Smooth muscle cell (in vitro differentiated cells): ENCODE measurements around the gene TDRD7. TPM values are rescaled to one million over a fixed set of nuclear protein-coding genes. Genes with fewer than 3 reads are reported as not detected.

Experiments
- DNase-seq: peaks from one replicate; lab custom pipeline; 2025; ENCODE audit not compliant: unreplicated experiment; lab: John Stamatoyannopoulos, UW
- H2AFZ ChIP-seq: fragments of 200-600 bp; sonication (generic); 2 replicates; pipeline ENCODE4 v1.6.0; 2016; ENCODE audit warnings: antibody characterized with exemption, low read depth, mild to moderate bottlenecking
- H3F3A ChIP-seq: fragments of 200-600 bp; sonication (generic); 2 replicates; pipeline ENCODE4 v1.6.0; 2017; ENCODE audit warnings: antibody characterized with exemption, low read depth
- H3K27ac ChIP-seq: fragments of 200-600 bp; sonication (generic); 2 replicates; pipeline ENCODE4 v1.5.1; 2016; ENCODE audit warnings: low read depth, mild to moderate bottlenecking
- H3K27me3 ChIP-seq: fragments of 200-600 bp; sonication (generic); 2 replicates; pipeline ENCODE4 v1.6.1; 2016; ENCODE audit warnings: low read depth, mild to moderate bottlenecking
- H3K36me3 ChIP-seq: fragments of 200-600 bp; sonication (generic); 2 replicates; pipeline ENCODE4 v1.5.1; 2016; ENCODE audit warnings: low read depth
- H3K4me1 ChIP-seq: fragments of 200-600 bp; sonication (generic); 2 replicates; pipeline ENCODE4 v1.5.1; 2016; ENCODE audit warnings: low read depth
- H3K4me2 ChIP-seq: fragments of 200-600 bp; sonication (generic); 2 replicates; pipeline ENCODE4 v1.6.0; 2016; ENCODE audit warnings: mild to moderate bottlenecking
- H3K4me3 ChIP-seq: fragments of 200-600 bp; sonication (generic); 2 replicates; pipeline ENCODE4 v1.5.1; 2016; ENCODE audit warnings: mild to moderate bottlenecking
- H3K79me2 ChIP-seq: fragments of 200-600 bp; sonication (generic); 2 replicates; pipeline ENCODE4 v1.6.0; 2016; ENCODE audit warnings: low read depth, mild to moderate bottlenecking
- H3K9ac ChIP-seq: fragments of 200-600 bp; sonication (generic); 2 replicates; pipeline ENCODE4 v1.6.0; 2016; ENCODE audit warnings: low read depth
- H3K9me3 ChIP-seq: fragments of 200-600 bp; sonication (generic); replicated peaks from 2 replicates; pipeline ENCODE4 v1.5.1; 2016; ENCODE audit warnings: low read depth
- H4K20me1 ChIP-seq: fragments of 200-600 bp; sonication (generic); 2 replicates; pipeline ENCODE4 v1.6.0; 2016; ENCODE audit warnings: low read depth
- WGBS: methylation state at CpG from one replicate; pipeline ENCODE4 v1.1.7; 2016; ENCODE audit warnings: low lambda C conversion rate; 5-methylcytosine and 5-hydroxymethylcytosine counted together
- polyA plus RNA-seq: library from polyadenylated mRNA; unstranded; fragments of >200 nt; fragmentation: Nextera tagmentation; extraction: Ambion mirVana; gene quantifications from 2 replicates; pipeline ENCODE4 v1.2.1, GENCODE V29; 2016
- total RNA-seq: library from RNA; depleted of rRNA; stranded (reverse); fragments of >200 nt; gene quantifications from 2 replicates; pipeline ENCODE4 v1.2.3, GENCODE V29; 2014
- TF ChIP-seq, protein P1 (sequence below): fragments of 200-600 bp; sonication (generic); IDR thresholded peaks from 2 replicates; pipeline ENCODE4 v1.5.1; 2017; ENCODE audit warnings: borderline replicate concordance, mild to moderate bottlenecking, antibody characterized with exemption; ENCODE audit not compliant: insufficient read depth, poor library complexity, severe bottlenecking

The TDRD7 gene
- total and polyA plus RNA-seq, 2 experiments from 2014 or later = 1.5 to 3.4 TPM

DNA sequence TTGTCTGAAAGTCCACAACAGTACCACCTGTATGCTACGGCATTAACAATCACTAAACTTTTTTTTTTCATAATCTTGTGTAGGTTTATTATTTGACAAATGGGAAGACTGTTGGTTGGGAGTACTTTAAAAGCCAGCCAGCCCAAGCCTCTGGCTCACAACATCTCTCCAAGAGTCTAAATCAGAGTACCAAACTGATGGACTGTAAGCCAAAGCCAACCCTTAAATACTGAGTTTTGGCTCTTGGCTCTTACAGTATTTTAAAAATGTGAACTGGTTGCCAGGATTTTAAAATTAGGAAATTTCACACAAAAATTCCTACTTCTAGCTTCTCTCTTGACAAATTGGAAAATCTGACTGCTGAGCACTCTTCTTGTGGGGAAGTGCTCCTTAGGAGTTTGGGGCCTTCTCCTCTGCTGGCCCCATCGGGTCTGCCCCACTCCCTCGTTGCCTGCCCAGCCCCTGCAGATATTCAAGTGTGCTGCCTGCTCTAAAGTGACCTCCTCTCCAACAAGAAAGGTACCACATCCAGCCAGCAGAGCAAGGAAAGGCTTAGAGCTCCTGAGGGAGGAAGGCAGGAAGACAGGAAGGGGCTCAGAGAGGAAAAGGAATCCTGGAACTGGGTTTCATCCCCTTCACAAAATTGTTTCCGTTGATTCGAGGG lies 67.7 kb downstream of the TDRD7 start:
- whole genome bisulfite sequencing = 87% methylated on average over 5 of the region's 5 CpGs
- Histone ChIP-seq H3K9ac (no peak overlapping the region), H3K27me3 (no peaks in the 10 kb centered on the region), H3K4me1 (no peaks in the 10 kb centered on the region), H3K27ac (no peak overlapping the region), H3K4me3 (no peak overlapping the region), H3K9me3 (no peaks in the 10 kb centered on the region), H4K20me1 (no peaks in the 10 kb centered on the region), H3K79me2 (no peaks in the 10 kb centered on the region), H3K36me3 (no peaks in the 10 kb centered on the region), H2AFZ (no peak overlapping the region), H3K4me2 (no peak overlapping the region), H3F3A (no peaks in the 10 kb centered on the region)
- DNase-seq = no peak
- TF ChIP-seq, protein P1, sequence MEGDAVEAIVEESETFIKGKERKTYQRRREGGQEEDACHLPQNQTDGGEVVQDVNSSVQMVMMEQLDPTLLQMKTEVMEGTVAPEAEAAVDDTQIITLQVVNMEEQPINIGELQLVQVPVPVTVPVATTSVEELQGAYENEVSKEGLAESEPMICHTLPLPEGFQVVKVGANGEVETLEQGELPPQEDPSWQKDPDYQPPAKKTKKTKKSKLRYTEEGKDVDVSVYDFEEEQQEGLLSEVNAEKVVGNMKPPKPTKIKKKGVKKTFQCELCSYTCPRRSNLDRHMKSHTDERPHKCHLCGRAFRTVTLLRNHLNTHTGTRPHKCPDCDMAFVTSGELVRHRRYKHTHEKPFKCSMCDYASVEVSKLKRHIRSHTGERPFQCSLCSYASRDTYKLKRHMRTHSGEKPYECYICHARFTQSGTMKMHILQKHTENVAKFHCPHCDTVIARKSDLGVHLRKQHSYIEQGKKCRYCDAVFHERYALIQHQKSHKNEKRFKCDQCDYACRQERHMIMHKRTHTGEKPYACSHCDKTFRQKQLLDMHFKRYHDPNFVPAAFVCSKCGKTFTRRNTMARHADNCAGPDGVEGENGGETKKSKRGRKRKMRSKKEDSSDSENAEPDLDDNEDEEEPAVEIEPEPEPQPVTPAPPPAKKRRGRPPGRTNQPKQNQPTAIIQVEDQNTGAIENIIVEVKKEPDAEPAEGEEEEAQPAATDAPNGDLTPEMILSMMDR = no peak

DNA sequence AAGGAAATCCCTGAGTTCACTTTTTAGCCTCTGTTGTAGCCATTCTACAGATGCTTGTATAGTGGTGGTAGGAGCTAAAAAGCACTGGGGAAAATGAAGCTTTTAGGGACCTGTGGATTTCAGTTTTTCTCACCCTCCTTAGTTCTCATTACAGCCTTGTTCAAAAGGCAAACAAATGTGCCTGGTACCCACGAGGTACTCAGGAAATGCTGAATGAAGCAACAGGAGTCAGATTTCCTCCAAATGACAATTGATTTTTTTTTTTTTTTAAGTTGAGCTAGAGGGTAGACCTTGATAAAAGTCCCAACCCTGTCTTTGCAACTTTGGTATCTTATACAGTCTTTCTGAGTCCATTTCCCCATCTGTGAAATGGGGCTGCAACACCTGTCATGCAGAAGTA lies 68.3 kb downstream of the TDRD7 start:
- no peak for DNase-seq
- Histone ChIP-seq H3K27me3 (no peaks in the 10 kb centered on the region), H3K9ac (no peak overlapping the region), H3K4me1 (no peaks in the 10 kb centered on the region), H3K9me3 (no peaks in the 10 kb centered on the region), H2AFZ (no peak overlapping the region), H3K79me2 (no peaks in the 10 kb centered on the region), H3K36me3 (no peaks in the 10 kb centered on the region), H3K27ac (no peak overlapping the region), H4K20me1 (no peaks in the 10 kb centered on the region), H3F3A (no peaks in the 10 kb centered on the region), H3K4me2 (no peak overlapping the region), H3K4me3 (no peak overlapping the region)
- WGBS = 71% methylated on average over 1 of the region's 1 CpG
- TF ChIP-seq, protein P1 = no peak

DNA sequence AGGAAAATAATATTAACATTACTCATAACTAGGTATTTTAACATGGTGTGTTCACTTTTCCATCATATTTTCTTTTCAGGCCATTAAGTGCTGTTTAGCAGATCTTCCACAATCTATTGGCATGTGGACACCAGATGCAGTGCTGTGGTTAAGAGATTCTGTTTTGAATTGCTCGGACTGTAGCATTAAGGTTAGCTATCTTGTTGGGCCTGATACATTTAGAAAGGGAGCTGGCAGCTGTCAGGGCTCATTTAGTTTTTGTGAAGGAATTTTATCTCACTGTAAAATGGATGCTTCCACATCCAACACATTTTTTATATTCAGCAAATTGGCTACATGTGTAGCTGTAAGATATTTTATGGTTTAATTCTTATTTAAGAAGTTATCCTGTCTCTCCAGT lies 68.9 kb downstream of the TDRD7 start:
- TF ChIP-seq, protein P1 = no peak
- 59% methylated on average over 1 of the region's 1 CpG for WGBS
- H3K27ac ChIP-seq = no peak overlapping the region
- no peaks in the 10 kb centered on the region for H3K9me3 ChIP-seq
- H3K4me1 ChIP-seq = no peaks in the 10 kb centered on the region
- no peak overlapping the region for H3K4me3 ChIP-seq
- no peaks in the 10 kb centered on the region for H3K27me3 ChIP-seq
- no peak overlapping the region for H3K4me2 ChIP-seq
- no peaks in the 10 kb centered on the region for H3K36me3 ChIP-seq
- H2AFZ ChIP-seq = no peak overlapping the region
- H3F3A ChIP-seq = no peaks in the 10 kb centered on the region
- H4K20me1 ChIP-seq = no peaks in the 10 kb centered on the region
- no peak overlapping the region for H3K9ac ChIP-seq
- H3K79me2 ChIP-seq = no peaks in the 10 kb centered on the region
- no peak for DNase-seq

DNA sequence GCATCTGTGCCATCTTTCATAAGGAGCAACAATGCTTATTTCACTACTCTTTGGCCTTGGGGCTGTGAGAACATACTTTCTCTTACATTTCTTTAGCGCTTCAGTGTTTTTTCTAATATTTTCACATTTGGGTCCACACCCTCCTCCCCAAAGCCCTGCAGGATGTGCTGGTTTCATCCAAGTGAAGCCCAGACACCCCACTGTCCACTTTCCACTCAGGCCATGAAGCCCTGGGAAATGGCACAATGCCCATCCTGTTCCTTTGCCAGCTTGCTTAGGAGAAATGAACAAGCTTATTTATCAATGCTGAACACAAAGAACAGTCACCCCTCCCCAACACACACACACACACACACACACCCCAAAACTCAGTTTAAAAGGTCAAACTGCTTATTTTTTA lies 72.2 kb downstream of the TDRD7 start:
- no peak overlapping the region for H3K4me2 ChIP-seq
- H3F3A ChIP-seq = no peaks in the 10 kb centered on the region
- no peak overlapping the region for H3K9ac ChIP-seq
- no peaks in the 10 kb centered on the region for H4K20me1 ChIP-seq
- no peaks in the 10 kb centered on the region for H3K27me3 ChIP-seq
- H3K4me3 ChIP-seq = no peak overlapping the region
- peaks cover 4% of the 10 kb centered on the region for H3K9me3 ChIP-seq
- no peaks in the 10 kb centered on the region for H3K4me1 ChIP-seq
- no peak overlapping the region for H3K27ac ChIP-seq
- H2AFZ ChIP-seq = no peak overlapping the region
- no peaks in the 10 kb centered on the region for H3K79me2 ChIP-seq
- WGBS = 100% methylated on average over 1 of the region's 1 CpG
- no peaks in the 10 kb centered on the region for H3K36me3 ChIP-seq
- TF ChIP-seq, protein P1 = no peak
- DNase-seq = no peak
